ENCODE results near the gene TRIM41.

The TRIM41 gene

GRCh38 chr5:181233801-181234454 is 10.8 kb downstream of the TRIM41 start:
- Histone ChIP-seq H3K4me1 (ENCODE audit: low read depth, poor library complexity, severe bottlenecking) (no peaks in the 10 kb centered on the region), H3K4me3 (IDR thresholded peaks at IDR 0.05; ENCODE audit: insufficient read depth, low read depth, low read length) (no peak overlapping the region), H4K20me1 (ENCODE audit: insufficient read depth) (no peaks in the 10 kb centered on the region), H2AFZ (ENCODE audit: low read depth) (no peak overlapping the region), H3K79me2 (ENCODE audit: insufficient read depth, low read depth) (peaks cover 7% of the 10 kb centered on the region; the same call in 1 of the 2 replicates), H3K27me3 (ENCODE audit: insufficient read depth, low read depth) (no peaks in the 10 kb centered on the region), H3K36me3 (ENCODE audit: insufficient read depth) (peaks cover 10% of the 10 kb centered on the region; the same call in 1 of the 2 replicates), H3K4me2 (no peak overlapping the region), H3K27ac (no peak overlapping the region), H3K9ac (no peak overlapping the region)
- no peak for TF ChIP-seq CTCF (conservative IDR thresholded peaks at IDR 0.05; ENCODE audit: low read depth, low read length)

- H3K4me1 ChIP-seq (ENCODE audit: low read depth, poor library complexity, severe bottlenecking): no peaks in the 10 kb centered on the region
- H3K27ac ChIP-seq: peak overlapping the region; percentile 9; the same call in 1 of the 2 replicates
- H3K36me3 ChIP-seq (ENCODE audit: insufficient read depth): peaks cover 17% of the 10 kb centered on the region; the same call in 1 of the 2 replicates
- H3K4me3 ChIP-seq (IDR thresholded peaks at IDR 0.05; ENCODE audit: insufficient read depth, low read depth, low read length): no peak overlapping the region
- H3K27me3 ChIP-seq (ENCODE audit: insufficient read depth, low read depth): no peaks in the 10 kb centered on the region
- H3K4me2 ChIP-seq: no peak overlapping the region
- peaks cover 15% of the 10 kb centered on the region; the same call in 1 of the 2 replicates for H3K79me2 ChIP-seq (ENCODE audit: insufficient read depth, low read depth)
- TF ChIP-seq CTCF (conservative IDR thresholded peaks at IDR 0.05; ENCODE audit: low read depth, low read length): no peak
- 0 out of 2 replicates have a peak, but pooled peaks cover 8% of the 10 kb centered on the region for H4K20me1 ChIP-seq (ENCODE audit: insufficient read depth)
- H2AFZ ChIP-seq (ENCODE audit: low read depth): no peak overlapping the region
- H3K9ac ChIP-seq: no peak overlapping the region
Measured at GRCh38 chr5:181234455-181235306, 11.6 kb downstream of the TRIM41 start.

- Histone ChIP-seq H3K4me1 (ENCODE audit: low read depth, poor library complexity, severe bottlenecking) (no peaks in the 10 kb centered on the region), H3K27ac (no peak overlapping the region), H3K27me3 (ENCODE audit: insufficient read depth, low read depth) (no peaks in the 10 kb centered on the region), H3K79me2 (ENCODE audit: insufficient read depth, low read depth) (peaks cover 20% of the 10 kb centered on the region; the same call in 1 of the 2 replicates), H3K4me2 (no peak overlapping the region), H2AFZ (ENCODE audit: low read depth) (no peak overlapping the region), H3K36me3 (ENCODE audit: insufficient read depth) (peaks cover 17% of the 10 kb centered on the region; the same call in 1 of the 2 replicates), H3K4me3 (IDR thresholded peaks at IDR 0.05; ENCODE audit: insufficient read depth, low read depth, low read length) (no peak overlapping the region), H3K9ac (no peak overlapping the region), H4K20me1 (ENCODE audit: insufficient read depth) (0 out of 2 replicates have a peak, but pooled peaks cover 8% of the 10 kb centered on the region)
- TF ChIP-seq CTCF (conservative IDR thresholded peaks at IDR 0.05; ENCODE audit: low read depth, low read length): no peak
Measured at GRCh38 chr5:181235323-181235688, 12.2 kb downstream of the TRIM41 start.

- no peaks in the 10 kb centered on the region for H3K27me3 ChIP-seq (ENCODE audit: insufficient read depth, low read depth)
- no peak overlapping the region for H3K4me2 ChIP-seq
- H3K36me3 ChIP-seq (ENCODE audit: insufficient read depth): peaks cover 17% of the 10 kb centered on the region; the same call in 1 of the 2 replicates
- no peak overlapping the region for H3K27ac ChIP-seq
- no peak overlapping the region for H3K9ac ChIP-seq
- no peak overlapping the region for H2AFZ ChIP-seq (ENCODE audit: low read depth)
- H4K20me1 ChIP-seq (ENCODE audit: insufficient read depth): 0 out of 2 replicates have a peak, but pooled peaks cover 8% of the 10 kb centered on the region
- H3K79me2 ChIP-seq (ENCODE audit: insufficient read depth, low read depth): peaks cover 25% of the 10 kb centered on the region
- no peak for TF ChIP-seq CTCF (conservative IDR thresholded peaks at IDR 0.05; ENCODE audit: low read depth, low read length)
- H3K4me3 ChIP-seq (IDR thresholded peaks at IDR 0.05; ENCODE audit: insufficient read depth, low read depth, low read length): no peak overlapping the region
- H3K4me1 ChIP-seq (ENCODE audit: low read depth, poor library complexity, severe bottlenecking): peaks cover 4% of the 10 kb centered on the region
Measured at GRCh38 chr5:181235689-181236366, 12.7 kb downstream of the TRIM41 start.

All from KMS-11 (cell line).